K562 (cell line): ENCODE data around the gene TTC27. TPM values are rescaled to one million over a fixed set of nuclear protein-coding genes. Genes with fewer than 3 reads are reported as not detected.

Experiments used
- ATAC-seq: fragments of 200-7000 bp; cut with Tn5 transposase; 3 replicates; pipeline ENCODE4 v1.9.1; 2020; ENCODE audit warnings: moderate library complexity
- BruUV-seq: library from RNA; stranded (reverse); fragments of 400-500 nt; replicated peaks from 2 replicates; lab custom pipeline; 2021; lab: Mats Ljungman, UMichigan
- CTCF ChIA-PET: fragments of 300-600 bp; formaldehyde crosslinking; extraction: SDS; loops from one replicate; lab custom pipeline; 2021; ENCODE audit warnings: low intra/inter-chr PET ratio; lab: Yijun Ruan, JAX
- POLR2A ChIA-PET: fragments of 300-600, 350-650 bp; sonication (Branson Sonifier 250); formaldehyde crosslinking; extraction: SDS; loops from one replicate; lab custom pipeline; 2021; ENCODE audit warnings: antibody characterized with exemption, inconsistent platforms; lab: Yijun Ruan, JAX
- DNase-seq, 4 experiments: peaks; one replicate each; pipeline versions ENCODE4 v3.0.0 to v3.0.0-alpha.2; 2011 to 2018; ENCODE audit warnings: low spot score in 3 of 4, mixed read lengths in 3 of 4; ENCODE audit errors: extremely low read depth in 1 of 4
- FAIRE-seq: peaks from 2 replicates; lab custom pipeline; 2011; peaks lifted over from hg19 to GRCh38; lab: Jason Lieb, UNC
- H2AFZ ChIP-seq: 2 replicates; pipeline ENCODE4 v1.6.0; 2011; ENCODE audit warnings: low read depth, low read length, control low read depth, inconsistent platforms
- H3K27ac ChIP-seq: fragments of 200-600 bp; 3 replicates; pipeline ENCODE4 v1.8.0; 2011; ENCODE audit warnings: low read depth, mild to moderate bottlenecking, control low read depth, inconsistent platforms, low read length, moderate library complexity, mixed read lengths; ENCODE audit errors: extremely low read depth
- H3K27me3 ChIP-seq, 2 experiments: fragments of 300-600 bp in 1 of 2; 2 replicates in 1 of 2; 3 replicates in 1 of 2; pipeline versions ENCODE4 v1.6.0 to v1.8.0; 2011; ENCODE audit warnings: inconsistent platforms in 2 of 2, low read length in 2 of 2, mild to moderate bottlenecking in 1 of 2, mixed read lengths in 1 of 2, moderate library complexity in 1 of 2; ENCODE audit not compliant: control insufficient read depth in 2 of 2, insufficient read depth in 2 of 2
- H3K36me3 ChIP-seq: fragments of 300-600 bp; 3 replicates; pipeline ENCODE4 v1.8.0; 2011; ENCODE audit warnings: mild to moderate bottlenecking, low read length, inconsistent platforms; ENCODE audit not compliant: control insufficient read depth, insufficient read depth
- H3K4me1 ChIP-seq, 2 experiments: fragments of 200-600 bp in 1 of 2; replicated peaks in 1 of 2; 2 replicates in 1 of 2; 3 replicates in 1 of 2; pipeline versions ENCODE4 v1.5.1 to v1.8.0; 2011; ENCODE audit warnings: inconsistent platforms in 2 of 2, low read length in 2 of 2, mild to moderate bottlenecking in 1 of 2, mixed read lengths in 1 of 2, moderate library complexity in 1 of 2; ENCODE audit not compliant: control insufficient read depth in 2 of 2, insufficient read depth in 2 of 2
- H3K4me2 ChIP-seq: 2 replicates; pipeline ENCODE4 v1.6.1; 2011; ENCODE audit warnings: low read length, control low read depth, inconsistent platforms, mixed read lengths; ENCODE audit not compliant: insufficient read depth
- H3K4me3 ChIP-seq: fragments of 200-600 bp; sonication (generic), shearing (Covaris generic); 2 replicates; pipeline ENCODE4 v1.5.1; 2016; ENCODE audit warnings: control low read depth, inconsistent platforms
- H3K79me2 ChIP-seq: fragments of 200-600 bp; 3 replicates; pipeline ENCODE4 v1.8.0; 2011; ENCODE audit warnings: low read length, inconsistent platforms; ENCODE audit not compliant: control insufficient read depth, insufficient read depth
- H3K9ac ChIP-seq, 2 experiments: 2 replicates each; pipeline versions ENCODE4 v1.6.0 to v1.6.1; 2011; ENCODE audit warnings: low read depth in 2 of 2, low read length in 2 of 2, control low read depth in 1 of 2, inconsistent platforms in 1 of 2, mild to moderate bottlenecking in 1 of 2, mixed read lengths in 1 of 2; ENCODE audit not compliant: insufficient read depth in 1 of 2
- H3K9me1 ChIP-seq: one replicate; pipeline ENCODE4 v1.6.0; 2011; ENCODE audit warnings: inconsistent platforms, mild to moderate bottlenecking, low read length, moderate library complexity; ENCODE audit not compliant: control insufficient read depth, insufficient read depth
- H3K9me3 ChIP-seq: replicated peaks from 2 replicates; pipeline ENCODE4 v1.5.1; 2011; ENCODE audit warnings: low read depth, low read length, inconsistent platforms; ENCODE audit not compliant: control insufficient read depth, insufficient read depth
- H4K20me1 ChIP-seq: replicated peaks from 2 replicates; pipeline ENCODE4 v1.6.1; 2011; ENCODE audit warnings: low read length, inconsistent platforms, mixed read lengths; ENCODE audit not compliant: control insufficient read depth, insufficient read depth
- ADNP ChIP-seq: fragments of 200-800 bp; sonication (Bioruptor generic); IDR thresholded peaks from 2 replicates; pipeline ENCODE4 v1.6.1; 2016; ENCODE audit warnings: missing genetic modification characterization, missing compliant biosample characterization
- ARID2 ChIP-seq: fragments of 450-650 bp; IDR thresholded peaks from 2 replicates; pipeline ENCODE4 v1.6.1; 2017; ENCODE audit warnings: antibody characterized with exemption, mild to moderate bottlenecking
- BCOR ChIP-seq: fragments of 450-650 bp; IDR thresholded peaks from 2 replicates; pipeline ENCODE4 v1.6.1; 2016
- CBFA2T3 ChIP-seq: fragments of 450-650 bp; IDR thresholded peaks from 2 replicates; pipeline ENCODE4 v1.6.1; 2017
- CTBP1 ChIP-seq: fragments of 450-650 bp; IDR thresholded peaks from 2 replicates; pipeline ENCODE4 v1.6.1; 2016; ENCODE audit warnings: borderline replicate concordance
- KDM1A ChIP-seq, 2 experiments: fragments of 450-650 bp; IDR thresholded peaks; 2 replicates each; pipeline ENCODE4 v1.6.1; 2016; ENCODE audit warnings: mild to moderate bottlenecking in 2 of 2
- TAL1 ChIP-seq: fragments of 450-650 bp; IDR thresholded peaks from 2 replicates; pipeline ENCODE4 v1.6.1; 2016; ENCODE audit warnings: mild to moderate bottlenecking
- TCFL5 ChIP-seq: fragments of 250-450 bp; sonication (Bioruptor Pico); conservative IDR thresholded peaks from 2 replicates; pipeline ENCODE4 v1.6.1; 2021; ENCODE audit warnings: mild to moderate bottlenecking, moderate library complexity, matching md5 sums
- ZBTB17 ChIP-seq: fragments of 450-650 bp; formaldehyde crosslinking; IDR thresholded peaks from 2 replicates; pipeline ENCODE4 v1.4.0; 2020; ENCODE audit warnings: mild to moderate bottlenecking
- ZNF584 ChIP-seq: fragments of 200-800 bp; sonication (Bioruptor generic); IDR thresholded peaks from 2 replicates; pipeline ENCODE4 v1.6.1; 2016; ENCODE audit warnings: low read depth, mild to moderate bottlenecking, missing genetic modification characterization, missing compliant biosample characterization
- ZNF589 ChIP-seq: fragments of 200-800 bp; sonication (Bioruptor generic); IDR thresholded peaks from 2 replicates; pipeline ENCODE4 v1.6.1; 2016; ENCODE audit warnings: low read depth, missing genetic modification characterization, missing compliant biosample characterization
- WGBS: fragments of 100-300 bp; shearing (Covaris generic); methylation state at CpG from one replicate; pipeline ENCODE4 v1.1.6; 2016; ENCODE audit warnings: low coverage, mixed read lengths; ENCODE audit not compliant: insufficient coverage; ENCODE audit errors: missing lambda C conversion rate; 5-methylcytosine and 5-hydroxymethylcytosine counted together
- in situ Hi-C: fragments of 300-500 bp; cut with MboI; formaldehyde crosslinking; loops from 4 replicates; pipeline ENCODE4 v1.15.0; 2018; ENCODE audit warnings: inconsistent platforms, mixed read lengths
- intact Hi-C: fragments of 100-400 bp; cut with micrococcal nuclease; formaldehyde crosslinking; loops from 2 replicates; pipeline ENCODE4 v1.14.2; 2022
- polyA plus RNA-seq, 8 experiments: library from polyadenylated mRNA; depleted of rRNA in 4 of 8; stranded (reverse) in 5 of 8; unstranded in 3 of 8; fragments of >200 nt; fragmentation: Nextera tagmentation in 2 of 8; fragmentation: Illumina TruSeq in 1 of 8; extraction: Ambion mirVana in 2 of 8; extraction: Trizol in 1 of 8; gene quantifications; 2 replicates each; pipeline versions ENCODE4 v1.2.1 to v1.2.3, GENCODE V29; 2011 to 2014; ENCODE audit warnings: inconsistent platforms in 1 of 8, missing spikeins in 1 of 8
- total RNA-seq, 7 experiments: library from RNA; depleted of rRNA in 6 of 7; stranded (reverse); fragments of >200 nt in 6 of 7; fragmentation: Illumina TruSeq in 2 of 7; extraction: Trizol in 2 of 7; gene quantifications; 2 replicates each; pipeline versions ENCODE4 v1.2.1 to v1.2.3, GENCODE V29; 2011 to 2021; ENCODE audit warnings: low replicate concordance in 1 of 7

Gene TTC27
- total and polyA plus RNA-seq, 9 of the 15 experiments (the other 6 are each of a cell fraction or from before 2014, with no cell fraction given): 44.3 to 93.4 (median 57.3) TPM

DNA sequence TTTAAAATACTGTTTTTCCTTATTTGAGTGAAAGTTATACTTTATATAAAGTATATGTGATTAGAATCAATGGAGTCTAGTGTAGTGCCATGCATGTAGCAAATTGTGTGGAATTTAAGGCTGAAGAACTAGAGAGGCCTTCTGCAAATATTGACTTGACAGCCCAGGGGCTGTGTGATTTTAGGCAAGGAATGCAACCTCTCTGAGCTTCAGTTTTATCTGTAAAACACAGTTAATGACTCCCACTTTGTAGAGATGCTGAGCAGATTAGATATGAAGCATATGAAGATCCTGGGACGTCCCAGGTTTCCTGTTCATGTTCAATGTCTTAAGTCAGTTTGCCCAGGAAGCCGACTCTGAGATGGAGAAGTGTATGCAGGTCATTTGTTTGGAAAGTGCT is 235.5 kb downstream of the TTC27 start (continued):
- TF ChIP-seq TCFL5 (CRISPR knock-in tag) (no peak), ADNP (tag) (peak; percentile 77), TAL1 (peak; percentile 35; the same call in 1 of the 2 replicates), ZNF589 (CRISPR knock-in tag) (peak; percentile 54; the same call in 1 of the 2 replicates), ZBTB17 (CRISPR knock-in tag) (no peak), KDM1A (IDR thresholded peaks at IDR 0.05) (0 out of 4 replicates have a peak, but pooled peaks of 1 of the 2 experiments have one; percentile 19), CBFA2T3 (peak; percentile 48; the same call in 1 of the 2 replicates)

DNA sequence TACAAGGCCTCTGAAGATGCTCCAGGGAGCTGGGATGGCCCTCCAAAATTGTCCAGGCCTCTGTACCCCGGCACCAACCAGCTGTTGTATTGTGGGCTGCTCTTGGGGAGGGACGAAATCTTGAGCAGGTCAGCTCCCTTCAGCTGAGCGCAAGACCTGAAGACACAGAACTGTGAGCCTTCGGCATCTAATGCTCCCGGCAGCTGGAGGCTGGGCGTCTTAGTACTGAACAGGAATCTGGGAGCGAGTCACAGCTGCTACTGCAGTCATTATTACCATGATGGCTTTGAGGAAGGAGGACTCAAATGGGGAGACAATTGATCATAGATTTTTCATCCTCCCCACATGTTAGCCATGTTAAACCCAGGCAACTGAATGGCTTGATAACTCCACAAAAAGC is 236.0 kb downstream of the TTC27 start:
- POLR2A ChIA-PET: interaction anchor here (0.7 to 1.1 kb wide), 3 partner anchors 10 to 409 kb away, joined by 3 to 6 read pairs (median 4); no protein-coding TSS in a partner anchor
- FAIRE-seq (no peak), ATAC-seq (peak; percentile 61), DNase-seq (no peak)
- TF ChIP-seq CTBP1 (0 out of 2 replicates have a peak, but pooled peaks have one; percentile 7), ARID2 (no peak), ZNF584 (CRISPR knock-in tag) (peak; percentile 57; the same call in 1 of the 2 replicates), ZNF589 (CRISPR knock-in tag) (0 out of 2 replicates have a peak, but pooled peaks have one; percentile 11), BCOR (no peak)
- peak overlapping the region; percentile 17; the same call in 1 of the 2 replicates for H2AFZ ChIP-seq
- no peaks in the 10 kb centered on the region for H3K36me3 ChIP-seq
- intact Hi-C loops: no loop called here
- in situ Hi-C loops: no loop called here
- H3K9ac ChIP-seq: no peak overlapping the region
- no peaks in the 10 kb centered on the region for H3K9me3 ChIP-seq
- no peaks in the 10 kb centered on the region for H4K20me1 ChIP-seq
- 22% methylated on average over 7 of the region's 7 CpGs for WGBS
- H3K4me2 ChIP-seq: no peak overlapping the region
- H3K9me1 ChIP-seq: no peaks in the 10 kb centered on the region
- CTCF ChIA-PET: no interaction called here
- H3K27ac ChIP-seq: no peak overlapping the region
- H3K4me1 ChIP-seq: peaks cover 0 to 7% of the 10 kb centered on the region in 2 experiments; a peak in 2 of 5 replicates
- peaks cover 0 to 15% of the 10 kb centered on the region in 2 experiments; a peak in 2 of 5 replicates for H3K27me3 ChIP-seq
- H3K79me2 ChIP-seq: no peaks in the 10 kb centered on the region
- H3K4me3 ChIP-seq: no peak overlapping the region
- BruUV-seq: no TSS peak
